GM19452 (cell line): ENCODE measurements around the gene CSF3R.
"Not testable (repeated sequence)": the region's sequence is repeated elsewhere in the genome, so short reads cannot be mapped to it uniquely, and the experiment has no call there.

ENCODE experiments used
- ATAC-seq: cut with Tn5 transposase; IDR thresholded peaks from one replicate; pipeline ENCODE4 v1.9.1; 2021; ENCODE audit not compliant: unreplicated experiment

The CSF3R gene

GRCh38 chr1:36484099-36484498, 1.4 kb upstream of the CSF3R start:
- ATAC-seq: no peak

- ATAC-seq: no peak
These were observed 666 bp downstream of the CSF3R start for GRCh38 chr1:36481771-36482723.

- ATAC-seq: no peak
These were observed 1.6 kb downstream of the CSF3R start for GRCh38 chr1:36481091-36481490.

- no peak for ATAC-seq
These were observed 2.6 kb downstream of the CSF3R start for GRCh38 chr1:36480161-36480560.

GRCh38 chr1:36479505-36480051, 3.1 kb downstream of the CSF3R start:
- no peak for ATAC-seq

- not testable (repeated sequence) for ATAC-seq
These were observed 5.1 kb downstream of the CSF3R start for GRCh38 chr1:36477615-36478014.

- ATAC-seq: no peak
These were observed 5.8 kb downstream of the CSF3R start for GRCh38 chr1:36476945-36477344.

- ATAC-seq: no peak
These were observed 6.7 kb downstream of the CSF3R start for GRCh38 chr1:36475910-36476604.

- ATAC-seq: no peak
These were observed 7.4 kb downstream of the CSF3R start for GRCh38 chr1:36475341-36475740.

GRCh38 chr1:36472656-36473055, 10.1 kb downstream of the CSF3R start:
- no peak for ATAC-seq

- ATAC-seq: no peak
These were observed 10.7 kb downstream of the CSF3R start for GRCh38 chr1:36471830-36472641.

- ATAC-seq: no peak
These were observed 13.6 kb downstream of the CSF3R start for GRCh38 chr1:36469163-36469562.

- ATAC-seq: no peak
These were observed 14.8 kb downstream of the CSF3R start for GRCh38 chr1:36467700-36468455.

GRCh38 chr1:36467027-36467410, 15.7 kb downstream of the CSF3R start:
- ATAC-seq: no peak

- no peak for ATAC-seq
These were observed 16.2 kb downstream of the CSF3R start for GRCh38 chr1:36466370-36467026.

- no peak for ATAC-seq
These were observed 16.9 kb downstream of the CSF3R start for GRCh38 chr1:36465731-36466369.

- ATAC-seq: peak; percentile 26
These were observed 17.9 kb downstream of the CSF3R start for GRCh38 chr1:36464605-36465393.

- ATAC-seq: peak; percentile 94
These were observed 18.7 kb downstream of the CSF3R start, which contains the start of gene MRPS15 for GRCh38 chr1:36463803-36464604. Gene MRPS15, minus strand, starts transcription at chr1:36464384. Its CDS starts 109 bp downstream, at chr1:36464275.
